Endothelial cell (in vitro differentiated cells): ENCODE results near the gene DRD3. TPM values are rescaled to one million over a fixed set of nuclear protein-coding genes. Genes with fewer than 3 reads are reported as not detected.

Experiments
- DNase-seq: peaks from one replicate; pipeline ENCODE4 v3.0.0; 2021; ENCODE audit warnings: low spot score
- H3K27ac Mint-ChIP-seq: one replicate; pipeline ENCODE4 v1.8.0; 2021; ENCODE audit warnings: mixed read lengths, inconsistent platforms; ENCODE audit not compliant: unreplicated experiment
- H3K27me3 Mint-ChIP-seq: one replicate; pipeline ENCODE4 v1.8.0; 2021; ENCODE audit warnings: mild to moderate bottlenecking, moderate library complexity, mixed read lengths, inconsistent platforms; ENCODE audit not compliant: unreplicated experiment
- H3K36me3 Mint-ChIP-seq: one replicate; pipeline ENCODE4 v1.8.0; 2021; ENCODE audit warnings: mild to moderate bottlenecking, low read depth, mixed read lengths, inconsistent platforms; ENCODE audit not compliant: unreplicated experiment
- H3K4me1 Mint-ChIP-seq: one replicate; pipeline ENCODE4 v1.8.0; 2021; ENCODE audit warnings: mild to moderate bottlenecking, mixed read lengths, inconsistent platforms; ENCODE audit not compliant: unreplicated experiment
- H3K4me3 Mint-ChIP-seq: one replicate; pipeline ENCODE4 v1.8.0; 2021; ENCODE audit warnings: mild to moderate bottlenecking, mixed read lengths, inconsistent platforms; ENCODE audit not compliant: unreplicated experiment
- H3K9me3 Mint-ChIP-seq: one replicate; pipeline ENCODE4 v1.8.0; 2021; ENCODE audit warnings: mixed read lengths, inconsistent platforms; ENCODE audit not compliant: unreplicated experiment
- CTCF ChIP-seq: fragments of 200-600 bp; sonication (generic); IDR thresholded peaks from one replicate; pipeline ENCODE4 v1.5.0; 2021; ENCODE audit warnings: antibody characterized with exemption; ENCODE audit not compliant: unreplicated experiment
- long read RNA-seq: library from polyadenylated mRNA; unstranded; transcript quantifications from one replicate; pipeline ENCODE4 v2.0.0, GENCODE V29; 2020; ENCODE audit not compliant: unreplicated experiment
- total RNA-seq: library from RNA; stranded (reverse); fragmentation: NEBNext Ultra II Directional; extraction: Animal tissue kit (Norgen Biotek cat#: 25700); gene quantifications from one replicate; pipeline ENCODE4 v1.2.1, GENCODE V29; 2021; ENCODE audit not compliant: unreplicated experiment

DRD3 gene
- total RNA-seq, result not detected
- long read RNA-seq, result 0 reads

GRCh38 chr3:114178770-114179368 is at the start of gene DRD3:
Gene DRD3 (minus strand): TSS chr3:114179052. CDS start chr3:114171992, 7,060 bp downstream.
- H3K27me3 Mint-ChIP-seq, result no peaks in the 10 kb centered on the region
- H3K4me1 Mint-ChIP-seq, result no peaks in the 10 kb centered on the region
- no peak for TF ChIP-seq CTCF
- no peak within 1 kb of the TSS for H3K27ac Mint-ChIP-seq
- H3K36me3 Mint-ChIP-seq, result no peaks in the 10 kb centered on the region
- H3K4me3 Mint-ChIP-seq, result no peak within 1 kb of the TSS
- no peaks in the 10 kb centered on the region for H3K9me3 Mint-ChIP-seq
- peak; percentile 58 for DNase-seq

- no peak for DNase-seq
- Mint-ChIP-seq H3K4me1 (no peaks in the 10 kb centered on the region), H3K27me3 (no peaks in the 10 kb centered on the region), H3K36me3 (peaks cover 7% of the 10 kb centered on the region), H3K4me3 (no peak overlapping the region), H3K9me3 (no peaks in the 10 kb centered on the region), H3K27ac (no peak overlapping the region)
- TF ChIP-seq CTCF, result no peak
Observed at GRCh38 chr3:114227076-114227475, 48.2 kb upstream of the DRD3 start.

GRCh38 chr3:114226313-114226712 is 47.5 kb upstream of the DRD3 start:
- no peaks in the 10 kb centered on the region for H3K9me3 Mint-ChIP-seq
- H3K27me3 Mint-ChIP-seq, result no peaks in the 10 kb centered on the region
- H3K27ac Mint-ChIP-seq, result no peak overlapping the region
- DNase-seq, result no peak
- H3K36me3 Mint-ChIP-seq, result peaks cover 7% of the 10 kb centered on the region
- H3K4me3 Mint-ChIP-seq, result no peak overlapping the region
- TF ChIP-seq CTCF, result no peak
- H3K4me1 Mint-ChIP-seq, result no peaks in the 10 kb centered on the region

- no peak overlapping the region for H3K4me3 Mint-ChIP-seq
- no peaks in the 10 kb centered on the region for H3K9me3 Mint-ChIP-seq
- DNase-seq, result no peak
- H3K36me3 Mint-ChIP-seq, result peaks cover 7% of the 10 kb centered on the region
- H3K27me3 Mint-ChIP-seq, result no peaks in the 10 kb centered on the region
- H3K4me1 Mint-ChIP-seq, result peaks cover 4% of the 10 kb centered on the region
- no peak for TF ChIP-seq CTCF
- no peak overlapping the region for H3K27ac Mint-ChIP-seq
Observed at GRCh38 chr3:114223143-114223542, 44.3 kb upstream of the DRD3 start.

- H3K4me1 Mint-ChIP-seq, result peaks cover 4% of the 10 kb centered on the region
- no peaks in the 10 kb centered on the region for H3K27me3 Mint-ChIP-seq
- no peak overlapping the region for H3K4me3 Mint-ChIP-seq
- H3K36me3 Mint-ChIP-seq, result peaks cover 7% of the 10 kb centered on the region
- H3K9me3 Mint-ChIP-seq, result no peaks in the 10 kb centered on the region
- no peak for DNase-seq
- H3K27ac Mint-ChIP-seq, result no peak overlapping the region
- no peak for TF ChIP-seq CTCF
Observed at GRCh38 chr3:114221881-114222264, 43.0 kb upstream of the DRD3 start.
